GM12873 (cell line): Measurements from ENCODE around the gene CMPK1.

Experiments
- TF ChIP-seq, protein P1 (sequence below): IDR thresholded peaks from 2 replicates; pipeline ENCODE4 v1.5.1; 2012; ENCODE audit warnings: low read depth, mild to moderate bottlenecking, moderate library complexity, low read length, control low read depth; ENCODE audit not compliant: insufficient read depth; ENCODE audit errors: missing control alignments

Gene CMPK1

DNA sequence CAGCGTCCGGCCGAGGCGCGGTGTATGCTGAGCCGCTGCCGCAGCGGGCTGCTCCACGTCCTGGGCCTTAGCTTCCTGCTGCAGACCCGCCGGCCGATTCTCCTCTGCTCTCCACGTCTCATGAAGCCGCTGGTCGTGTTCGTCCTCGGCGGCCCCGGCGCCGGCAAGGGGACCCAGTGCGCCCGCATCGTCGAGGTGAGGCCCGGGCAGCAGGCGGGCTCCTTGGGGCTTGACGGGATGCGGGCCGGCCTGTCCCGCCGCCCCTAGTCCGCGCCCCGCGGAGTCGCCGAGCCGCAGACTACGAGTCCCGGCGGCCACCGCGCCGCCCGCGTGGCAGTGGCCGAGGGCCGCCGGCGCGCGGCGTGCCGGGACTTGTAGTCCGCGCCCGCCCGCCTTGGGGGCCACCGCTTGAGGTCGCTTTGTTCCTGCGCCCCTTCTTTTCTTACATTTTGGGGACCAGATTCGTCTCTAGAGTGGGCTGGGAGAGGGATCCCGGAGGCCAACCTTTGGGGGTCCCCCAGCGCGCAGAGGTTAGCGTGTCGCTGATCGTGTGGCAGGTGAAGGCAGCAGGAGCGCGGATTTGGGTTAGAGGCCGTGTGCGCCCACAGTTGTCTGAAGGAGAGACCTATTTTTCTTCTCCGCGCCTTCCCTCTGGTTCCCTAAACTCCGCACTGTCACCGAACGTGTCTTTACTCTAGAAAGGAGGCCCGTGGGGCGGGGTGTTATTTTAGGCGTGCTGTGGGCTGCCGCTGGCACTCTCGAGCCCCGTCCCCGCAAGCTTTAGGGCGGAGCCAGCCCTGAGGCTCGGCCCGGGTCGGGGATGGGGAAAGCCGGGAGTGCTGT lies 553 bp downstream of the CMPK1 start:
- TF ChIP-seq, protein P1, sequence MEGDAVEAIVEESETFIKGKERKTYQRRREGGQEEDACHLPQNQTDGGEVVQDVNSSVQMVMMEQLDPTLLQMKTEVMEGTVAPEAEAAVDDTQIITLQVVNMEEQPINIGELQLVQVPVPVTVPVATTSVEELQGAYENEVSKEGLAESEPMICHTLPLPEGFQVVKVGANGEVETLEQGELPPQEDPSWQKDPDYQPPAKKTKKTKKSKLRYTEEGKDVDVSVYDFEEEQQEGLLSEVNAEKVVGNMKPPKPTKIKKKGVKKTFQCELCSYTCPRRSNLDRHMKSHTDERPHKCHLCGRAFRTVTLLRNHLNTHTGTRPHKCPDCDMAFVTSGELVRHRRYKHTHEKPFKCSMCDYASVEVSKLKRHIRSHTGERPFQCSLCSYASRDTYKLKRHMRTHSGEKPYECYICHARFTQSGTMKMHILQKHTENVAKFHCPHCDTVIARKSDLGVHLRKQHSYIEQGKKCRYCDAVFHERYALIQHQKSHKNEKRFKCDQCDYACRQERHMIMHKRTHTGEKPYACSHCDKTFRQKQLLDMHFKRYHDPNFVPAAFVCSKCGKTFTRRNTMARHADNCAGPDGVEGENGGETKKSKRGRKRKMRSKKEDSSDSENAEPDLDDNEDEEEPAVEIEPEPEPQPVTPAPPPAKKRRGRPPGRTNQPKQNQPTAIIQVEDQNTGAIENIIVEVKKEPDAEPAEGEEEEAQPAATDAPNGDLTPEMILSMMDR, result peak; percentile 28

DNA sequence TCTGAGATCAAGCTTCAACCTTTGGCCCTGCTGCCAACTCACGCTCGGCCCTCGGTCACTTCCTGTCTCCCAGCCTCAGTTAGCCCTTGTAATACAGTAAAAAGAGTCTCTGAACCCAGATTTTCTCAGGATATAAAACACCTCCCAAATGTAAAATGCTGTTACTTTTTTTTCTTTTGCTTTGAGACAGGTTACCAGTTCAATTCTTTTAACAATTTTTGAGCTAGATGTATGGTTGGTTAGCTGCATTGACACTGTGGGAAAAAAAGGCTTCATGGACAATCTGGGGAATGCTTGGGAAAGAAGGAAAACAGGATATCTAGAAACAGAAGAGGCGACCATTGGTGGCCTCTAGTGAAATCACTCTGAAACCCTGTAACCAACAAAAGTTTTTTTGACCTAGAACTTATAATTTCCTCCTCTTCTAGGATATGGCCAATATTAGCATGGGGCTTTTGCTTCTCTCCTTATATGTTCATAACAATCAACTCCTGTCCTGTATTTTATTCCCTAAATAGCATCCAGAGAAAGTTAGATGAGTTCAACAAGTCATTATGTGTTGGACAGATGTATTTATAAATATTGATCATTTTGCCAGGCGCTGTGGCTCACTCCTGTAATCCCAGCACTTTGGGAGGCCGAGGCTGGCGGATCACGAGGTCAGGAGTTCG lies 1.3 kb downstream of the CMPK1 start:
- TF ChIP-seq, protein P1, result no peak

DNA sequence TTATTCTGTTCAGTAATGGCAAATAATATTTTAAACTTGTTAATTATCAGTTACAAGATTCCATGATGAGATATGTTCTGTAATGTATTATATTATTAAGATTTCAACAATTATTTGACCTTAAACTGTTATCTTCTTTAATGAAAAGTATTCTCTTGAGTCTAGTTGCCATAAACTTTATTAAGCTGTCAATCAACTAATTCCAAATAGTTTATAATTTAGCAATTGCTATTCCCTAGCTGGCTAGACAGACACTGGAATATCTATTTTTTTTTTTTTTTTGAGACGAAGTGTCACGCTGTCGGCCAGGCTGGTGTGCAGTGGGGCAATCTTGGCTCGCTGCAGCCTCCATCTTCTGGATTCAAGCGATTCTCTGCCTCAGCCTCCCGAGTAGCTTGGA lies 3.8 kb downstream of the CMPK1 start:
- TF ChIP-seq, protein P1, result no peak

DNA sequence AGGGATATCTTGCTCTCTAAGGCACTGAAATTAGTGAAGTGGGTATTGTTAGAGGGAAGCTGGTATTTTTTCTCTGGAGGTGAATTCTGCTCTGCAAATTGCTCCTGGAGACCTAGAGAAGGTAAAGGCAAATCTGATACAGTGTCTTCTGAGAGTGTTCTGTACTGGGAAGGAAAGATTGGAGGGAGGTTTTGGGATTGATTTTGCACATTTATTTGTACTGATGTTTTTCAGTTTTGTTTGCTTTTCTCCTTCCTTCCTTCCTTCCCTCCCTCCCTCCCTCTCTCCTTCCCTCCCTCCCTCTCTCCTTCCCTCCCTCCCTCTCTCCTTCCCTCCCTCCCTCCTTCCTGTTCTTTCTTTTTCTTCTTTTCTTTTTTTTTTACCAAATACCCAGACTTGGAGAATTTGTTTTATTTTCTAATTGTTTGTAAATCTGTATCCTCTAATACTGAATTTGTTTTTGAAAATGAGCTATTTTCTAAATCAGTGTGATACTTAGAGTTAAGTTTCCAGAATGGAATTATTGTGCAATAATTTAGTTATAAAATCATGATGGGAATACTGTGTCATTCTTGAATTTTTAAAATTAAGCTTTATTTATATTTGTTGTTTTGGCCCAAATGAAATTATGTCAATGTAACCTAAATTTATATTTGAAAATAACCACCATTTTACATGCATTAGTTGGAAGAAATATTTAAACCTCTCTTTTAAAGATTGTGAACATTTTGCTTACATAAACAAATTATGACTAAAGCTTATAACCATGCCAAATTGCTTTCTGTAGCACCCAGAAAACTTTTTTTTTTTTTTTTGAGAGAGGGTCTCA lies 4.9 kb downstream of the CMPK1 start:
- TF ChIP-seq, protein P1, result no peak

DNA sequence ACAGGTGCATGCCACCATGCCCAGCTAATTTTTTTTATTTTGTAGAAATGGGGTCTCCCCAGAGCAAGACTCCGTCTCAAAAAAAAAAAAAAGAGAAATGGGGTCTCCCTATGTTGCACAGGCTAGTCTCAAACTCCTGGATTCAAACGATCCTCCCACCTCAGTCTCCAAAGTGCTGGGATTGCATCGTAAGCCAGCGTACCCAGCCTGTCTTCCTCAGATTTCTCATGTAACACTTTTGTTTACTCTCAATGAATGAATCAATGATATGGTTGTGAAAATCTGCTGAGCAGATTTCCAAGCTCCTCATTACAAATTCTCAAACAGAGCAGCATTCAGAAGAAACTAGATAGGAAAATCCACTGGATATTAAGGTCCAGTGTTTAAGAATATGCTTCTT lies 6.6 kb downstream of the CMPK1 start:
- TF ChIP-seq, protein P1, result no peak

DNA sequence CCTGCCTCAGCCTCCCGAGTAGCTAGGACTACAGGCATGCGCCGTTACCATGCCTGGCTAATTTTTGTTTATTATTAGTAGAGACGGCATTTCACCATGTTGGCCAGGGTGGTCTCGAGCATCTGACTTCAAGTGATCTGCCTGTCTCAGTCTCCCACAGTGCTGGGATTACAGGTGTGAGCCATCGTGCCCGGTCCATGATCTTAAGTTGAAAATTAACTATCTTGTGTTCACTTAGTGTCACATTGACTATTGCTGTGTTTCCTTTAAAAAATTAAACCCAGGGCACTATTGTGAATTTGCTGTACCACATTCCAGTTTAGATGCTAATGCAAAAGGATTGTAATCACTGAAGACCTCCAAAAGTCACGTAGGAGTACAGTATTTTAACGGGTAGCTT lies 14.1 kb downstream of the CMPK1 start:
- TF ChIP-seq, protein P1, result no peak

DNA sequence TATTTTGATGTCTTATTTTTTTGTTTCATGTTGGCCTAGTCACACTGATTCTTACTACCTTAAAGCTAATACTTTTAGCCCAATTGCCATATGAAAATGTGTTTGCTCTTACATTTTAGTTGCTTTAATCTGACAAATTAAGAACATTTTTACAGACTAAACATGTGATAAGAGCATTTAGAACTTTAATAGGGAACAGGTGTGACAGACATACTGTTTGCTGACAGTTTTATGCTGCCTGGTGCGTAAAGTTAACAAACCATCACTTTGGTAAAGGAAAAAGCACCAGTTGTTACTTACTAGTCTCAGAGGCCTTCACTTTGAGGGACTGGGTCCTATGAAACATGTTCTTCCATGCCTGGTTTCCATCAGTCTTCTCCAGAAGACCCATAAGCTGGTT lies 14.7 kb downstream of the CMPK1 start:
- TF ChIP-seq, protein P1, result no peak
